Esophagus squamous epithelium (tissue), 5 donors: ENCODE results near the gene TMEM131. TPM values are rescaled to one million over a fixed set of nuclear protein-coding genes. Genes with fewer than 3 reads are reported as not detected.

Experiments
- DNase-seq: peaks from one replicate; lab custom pipeline; 2025; lab: John Stamatoyannopoulos, UW
- H3K27ac ChIP-seq, 4 donors: fragments of 200-600 bp; sonication (generic); one replicate each; pipeline ENCODE4 v1.5.1; 2016 to 2019; ENCODE audit warnings: mild to moderate bottlenecking in 1 of 4
- H3K27me3 ChIP-seq, 4 donors: fragments of 200-600 bp; sonication (generic); 1 replicate in 3 of 4; 2 replicates in 1 of 4; pipeline versions ENCODE4 v1.5.1 to v1.6.0; 2017 to 2021; ENCODE audit warnings: antibody characterized with exemption in 1 of 4
- H3K36me3 ChIP-seq, 3 donors: fragments of 200-600 bp; sonication (generic); one replicate each; pipeline ENCODE4 v1.5.1; 2016 to 2019
- H3K4me1 ChIP-seq, 3 donors: fragments of 200-600 bp; sonication (generic); one replicate each; pipeline ENCODE4 v1.5.1; 2017 to 2019
- H3K4me3 ChIP-seq, 4 donors: fragments of 200-600 bp; sonication (generic); 1 replicate in 3 of 4; 2 replicates in 1 of 4; pipeline ENCODE4 v1.5.1; 2016 to 2019; ENCODE audit warnings: mild to moderate bottlenecking in 2 of 4, moderate library complexity in 1 of 4
- H3K9me3 ChIP-seq, 3 donors: fragments of 200-600 bp; sonication (generic); one replicate each; pipeline ENCODE4 v1.5.1; 2016 to 2019
- POLR2A ChIP-seq, 4 donors: fragments of 450-650 bp; IDR thresholded peaks; one replicate each; pipeline ENCODE4 v1.6.1; 2017; ENCODE audit warnings: antibody characterized with exemption in 4 of 4, mild to moderate bottlenecking in 4 of 4, moderate library complexity in 3 of 4
- WGBS, 2 donors: methylation state at CpG; one replicate each; pipeline ENCODE4 v1.1.5; 2018; 5-methylcytosine and 5-hydroxymethylcytosine counted together
- intact Hi-C: fragments of 100-400 bp; cut with DNase I; formaldehyde crosslinking; loops from one replicate; pipeline ENCODE4 v1.15.0; 2022
- total RNA-seq, 4 donors: library from RNA; depleted of rRNA; stranded (reverse); fragments of >200 nt; gene quantifications; one replicate each; pipeline ENCODE4 v1.1.0, GENCODE V29; 2016
- TF ChIP-seq, protein P1 (sequence below), 6 experiments: fragments of 450-650 bp in 4 of 6; fragments of 200-600 bp in 2 of 6; sonication (generic) in 2 of 6; IDR thresholded peaks; one replicate each; pipeline ENCODE4 v1.5.1; 2016 to 2019; ENCODE audit warnings: antibody characterized with exemption in 6 of 6, mild to moderate bottlenecking in 4 of 6, moderate library complexity in 4 of 6
- donor health status: DM: yes; HTN: yes; CAD: no.

Gene TMEM131
- total RNA-seq, 4 donors from 2014 or later = 24.2 to 36.4 (median 28.1) TPM

DNA sequence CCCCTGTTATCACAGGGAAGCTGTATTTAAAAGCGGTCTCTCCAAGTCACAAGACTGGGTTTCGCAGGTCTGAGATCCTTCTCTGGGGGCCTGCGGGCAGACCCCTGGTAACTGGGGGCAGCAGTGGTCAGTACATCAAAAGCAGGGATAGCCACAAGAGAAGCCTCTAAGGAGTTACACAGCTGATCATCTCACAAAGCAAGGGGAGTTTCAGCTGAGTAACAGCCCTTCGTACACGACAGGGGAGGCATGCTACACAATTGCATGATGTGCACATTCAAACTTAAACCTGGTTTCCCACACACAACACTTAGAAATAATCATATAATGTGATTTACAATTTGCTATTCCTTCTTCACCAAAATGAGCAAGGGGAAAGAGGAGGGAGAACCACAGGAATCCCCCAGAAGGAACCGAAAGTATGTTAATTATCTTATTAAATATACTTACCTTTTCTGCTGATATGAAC, 87.5 kb downstream of the TMEM131 start:
- H3K4me1 ChIP-seq = peaks cover 0 to 33% (median 12%) of the 10 kb centered on the region in 3 donors
- H3K36me3 ChIP-seq = peaks cover 0 to 12% (median 0%) of the 10 kb centered on the region in 3 donors
- H3K27me3 ChIP-seq = no peaks in the 10 kb centered on the region
- no peak for DNase-seq
- WGBS, 2 donors = 86 to 91% methylated on average over 5 to 6 of the region's 6 CpGs
- H3K27ac ChIP-seq = no peak overlapping the region
- intact Hi-C loops = no loop called here
- H3K9me3 ChIP-seq = no peaks in the 10 kb centered on the region
- TF ChIP-seq, protein P1, sequence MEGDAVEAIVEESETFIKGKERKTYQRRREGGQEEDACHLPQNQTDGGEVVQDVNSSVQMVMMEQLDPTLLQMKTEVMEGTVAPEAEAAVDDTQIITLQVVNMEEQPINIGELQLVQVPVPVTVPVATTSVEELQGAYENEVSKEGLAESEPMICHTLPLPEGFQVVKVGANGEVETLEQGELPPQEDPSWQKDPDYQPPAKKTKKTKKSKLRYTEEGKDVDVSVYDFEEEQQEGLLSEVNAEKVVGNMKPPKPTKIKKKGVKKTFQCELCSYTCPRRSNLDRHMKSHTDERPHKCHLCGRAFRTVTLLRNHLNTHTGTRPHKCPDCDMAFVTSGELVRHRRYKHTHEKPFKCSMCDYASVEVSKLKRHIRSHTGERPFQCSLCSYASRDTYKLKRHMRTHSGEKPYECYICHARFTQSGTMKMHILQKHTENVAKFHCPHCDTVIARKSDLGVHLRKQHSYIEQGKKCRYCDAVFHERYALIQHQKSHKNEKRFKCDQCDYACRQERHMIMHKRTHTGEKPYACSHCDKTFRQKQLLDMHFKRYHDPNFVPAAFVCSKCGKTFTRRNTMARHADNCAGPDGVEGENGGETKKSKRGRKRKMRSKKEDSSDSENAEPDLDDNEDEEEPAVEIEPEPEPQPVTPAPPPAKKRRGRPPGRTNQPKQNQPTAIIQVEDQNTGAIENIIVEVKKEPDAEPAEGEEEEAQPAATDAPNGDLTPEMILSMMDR (IDR thresholded peaks at IDR 0.05) = no peak
- no peak for TF ChIP-seq POLR2A (IDR thresholded peaks at IDR 0.05)
- H3K4me3 ChIP-seq = no peak overlapping the region

DNA sequence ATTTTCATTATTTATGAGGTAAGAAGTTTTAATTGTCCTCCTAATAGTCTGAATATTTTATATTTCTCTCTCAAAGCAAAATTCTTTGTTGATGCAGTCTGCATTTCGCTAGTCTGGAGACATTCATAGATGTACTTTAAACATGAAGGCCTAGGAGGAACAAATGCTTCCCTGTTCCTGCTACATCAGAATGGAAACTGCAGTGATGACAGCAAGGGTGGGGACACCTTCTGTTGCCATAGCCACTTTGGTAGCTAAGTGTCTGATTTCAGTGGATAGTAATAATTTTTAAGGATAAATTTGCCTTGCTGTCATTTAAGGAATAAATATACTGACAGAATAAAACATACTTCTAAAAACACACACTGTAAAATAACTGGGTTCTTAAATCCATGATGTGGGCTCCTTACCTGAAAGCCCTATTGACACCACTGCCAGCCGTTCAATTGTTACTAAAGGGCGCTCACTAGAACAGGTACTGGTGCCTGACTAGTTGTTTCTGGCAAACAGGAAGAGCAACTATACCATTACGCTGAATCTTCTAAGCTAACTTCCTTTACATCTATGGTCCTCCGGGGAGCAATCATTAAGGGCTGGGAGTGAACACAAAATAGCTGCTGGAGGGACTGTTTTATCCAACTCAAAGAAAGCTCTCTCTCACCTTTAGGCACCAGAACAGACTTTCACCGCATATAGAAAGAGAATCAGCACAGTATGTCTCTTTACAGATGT, 88.2 kb downstream of the TMEM131 start:
- no peak for TF ChIP-seq POLR2A (IDR thresholded peaks at IDR 0.05)
- TF ChIP-seq, protein P1 (IDR thresholded peaks at IDR 0.05) = no peak
- no peak overlapping the region for H3K4me3 ChIP-seq
- H3K36me3 ChIP-seq = peaks cover 0 to 12% (median 0%) of the 10 kb centered on the region in 3 donors
- intact Hi-C loops = no loop called here
- peaks cover 0 to 33% (median 12%) of the 10 kb centered on the region in 3 donors for H3K4me1 ChIP-seq
- no peaks in the 10 kb centered on the region for H3K27me3 ChIP-seq
- H3K9me3 ChIP-seq = no peaks in the 10 kb centered on the region
- no peak overlapping the region for H3K27ac ChIP-seq
- no peak for DNase-seq
- 77 to 83% methylated on average over 6 of the region's 6 CpGs for WGBS, 2 donors

DNA sequence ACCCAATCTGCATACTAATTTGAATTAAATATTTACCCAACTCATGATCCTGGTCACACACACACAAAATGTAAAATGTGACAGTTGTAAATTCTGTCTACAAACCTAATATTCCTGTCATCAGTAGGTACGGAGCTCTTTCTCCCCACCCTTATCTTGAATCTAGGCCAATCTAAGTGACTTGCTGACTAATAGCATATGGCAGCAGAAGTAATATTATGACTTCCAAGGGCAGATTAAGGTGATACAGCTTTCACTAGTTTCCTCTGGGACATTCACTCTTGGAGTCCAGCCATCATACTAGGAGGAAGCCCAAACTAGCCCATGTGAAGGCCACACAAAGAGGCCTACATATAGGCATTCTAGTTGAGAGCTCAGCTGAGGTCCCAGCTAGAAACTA, 89.4 kb downstream of the TMEM131 start:
- no peak overlapping the region for H3K27ac ChIP-seq
- H3K27me3 ChIP-seq = no peaks in the 10 kb centered on the region
- H3K36me3 ChIP-seq = peaks cover 0 to 12% (median 0%) of the 10 kb centered on the region in 3 donors
- H3K9me3 ChIP-seq = no peaks in the 10 kb centered on the region
- no peak overlapping the region for H3K4me3 ChIP-seq
- no peak for DNase-seq
- intact Hi-C loops = no loop called here
- WGBS, 2 donors = 35 to 53% methylated on average over 1 of the region's 1 CpG
- peaks cover 0 to 26% (median 12%) of the 10 kb centered on the region in 3 donors for H3K4me1 ChIP-seq
- TF ChIP-seq, protein P1 (IDR thresholded peaks at IDR 0.05) = no peak
- TF ChIP-seq POLR2A (IDR thresholded peaks at IDR 0.05) = no peak

DNA sequence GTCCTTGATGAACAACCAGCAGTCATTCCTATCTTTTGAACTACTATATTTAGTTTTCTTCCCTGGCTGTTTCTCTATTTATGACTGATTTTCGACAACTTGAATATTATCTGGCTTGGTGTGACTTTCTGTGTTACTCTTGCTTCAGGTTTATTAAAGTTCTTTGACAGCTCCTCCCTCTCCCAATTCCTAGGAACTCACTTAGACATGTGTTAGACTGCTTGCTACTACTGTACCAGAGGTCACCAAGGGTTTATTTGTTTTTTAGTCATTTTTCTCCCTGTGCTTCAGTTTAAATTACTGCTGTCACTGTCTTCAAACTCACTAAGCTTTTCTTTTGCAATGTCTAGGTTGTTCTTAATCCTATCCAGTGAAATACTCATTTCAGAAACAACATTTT, 90.5 kb downstream of the TMEM131 start:
- TF ChIP-seq, protein P1 (IDR thresholded peaks at IDR 0.05) = no peak
- no peak for TF ChIP-seq POLR2A (IDR thresholded peaks at IDR 0.05)
- no peak overlapping the region for H3K27ac ChIP-seq
- H3K4me1 ChIP-seq = peaks cover 0 to 26% (median 12%) of the 10 kb centered on the region in 3 donors
- intact Hi-C loops = no loop called here
- WGBS, 2 donors = 71 to 81% methylated on average over 1 of the region's 1 CpG
- H3K36me3 ChIP-seq = peaks cover 0 to 7% (median 0%) of the 10 kb centered on the region in 3 donors
- H3K9me3 ChIP-seq = no peaks in the 10 kb centered on the region
- H3K4me3 ChIP-seq = no peak overlapping the region
- no peaks in the 10 kb centered on the region for H3K27me3 ChIP-seq
- no peak for DNase-seq

DNA sequence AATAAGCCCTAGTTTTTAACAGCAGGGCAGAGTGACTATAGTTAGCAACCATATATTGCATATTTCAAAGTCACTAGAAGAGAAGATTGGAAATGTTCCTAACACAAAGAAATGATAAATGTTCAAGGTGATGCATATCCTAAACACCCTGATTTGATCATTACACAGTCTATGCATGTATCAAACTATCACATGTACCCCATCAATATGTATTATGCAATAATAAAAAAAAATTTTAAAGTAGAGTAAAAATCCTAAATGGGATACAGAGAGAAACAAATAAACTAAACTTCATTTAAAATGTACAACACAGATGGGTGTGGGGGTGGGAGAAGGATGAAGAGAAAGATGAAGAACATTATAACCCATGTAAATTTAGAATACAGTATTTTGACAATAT, 93.9 kb downstream of the TMEM131 start:
- no peak overlapping the region for H3K4me3 ChIP-seq
- peaks cover 0 to 12% (median 6%) of the 10 kb centered on the region in 3 donors for H3K4me1 ChIP-seq
- intact Hi-C loops = no loop called here
- DNase-seq = no peak
- no peaks in the 10 kb centered on the region for H3K27me3 ChIP-seq
- H3K36me3 ChIP-seq = no peaks in the 10 kb centered on the region
- TF ChIP-seq, protein P1 (IDR thresholded peaks at IDR 0.05) = no peak
- TF ChIP-seq POLR2A (IDR thresholded peaks at IDR 0.05) = no peak
- no peak overlapping the region for H3K27ac ChIP-seq
- no peaks in the 10 kb centered on the region for H3K9me3 ChIP-seq
